ENCODE data around the gene ZNF154. TPM values are rescaled to one million over a fixed set of nuclear protein-coding genes. Genes with fewer than 3 reads are reported as not detected.
A peak's percentile ranks its signal among the peaks of the same experiment; 100 is the strongest.

ZNF154 gene
- total and polyA plus RNA-seq, 5 donors, result 4.5 to 10.1 (median 7.9) TPM

DNA sequence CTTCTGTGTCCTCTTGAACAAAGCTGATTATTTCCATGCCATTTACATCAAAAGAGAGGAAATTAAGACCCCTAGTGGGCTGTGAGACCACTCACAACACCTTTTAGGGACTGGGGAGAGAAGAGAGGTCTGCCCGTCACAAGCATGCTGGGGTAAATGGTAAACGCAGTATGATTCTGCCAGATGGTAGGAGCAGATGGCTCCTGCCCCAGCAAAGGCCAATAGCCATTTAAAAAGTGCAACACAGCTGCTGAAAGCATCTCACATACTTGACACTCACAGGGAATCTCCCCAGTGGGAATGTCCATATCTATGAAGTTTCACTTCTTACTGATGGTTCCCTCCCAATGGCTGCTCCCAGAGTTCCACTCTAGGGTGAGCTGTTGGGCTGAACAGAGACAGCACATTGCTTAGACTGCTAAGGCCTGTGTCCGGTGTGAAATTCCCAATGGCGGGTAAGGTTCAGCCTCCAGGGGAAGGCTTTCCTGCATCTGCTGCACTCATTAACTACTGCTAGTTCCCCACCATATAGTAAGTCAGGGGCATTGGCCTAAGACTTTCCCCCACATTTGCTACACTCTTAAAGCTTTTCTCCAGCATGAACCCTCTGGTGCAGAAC lies 11.0 kb upstream of the ZNF154 start:
- intact Hi-C loops (cut with DNase I), result no loop called here
- ATAC-seq, result no peak
- no peak overlapping the region for H3K4me3 ChIP-seq (ENCODE audit: low read length)
- no peak overlapping the region for H3K27ac ChIP-seq (ENCODE audit: low read length)
- no peaks in the 10 kb centered on the region for H3K4me1 ChIP-seq (ENCODE audit: control insufficient read depth, insufficient read depth, low read length)
- no peak for DNase-seq
- H3K27me3 ChIP-seq (ENCODE audit: control insufficient read depth, insufficient read depth), result no peaks in the 10 kb centered on the region
- 87% methylated on average over 4 of the region's 4 CpGs for WGBS
- H3K9me3 ChIP-seq (ENCODE audit: control insufficient read depth, low read length), result peaks cover 14% of the 10 kb centered on the region

DNA sequence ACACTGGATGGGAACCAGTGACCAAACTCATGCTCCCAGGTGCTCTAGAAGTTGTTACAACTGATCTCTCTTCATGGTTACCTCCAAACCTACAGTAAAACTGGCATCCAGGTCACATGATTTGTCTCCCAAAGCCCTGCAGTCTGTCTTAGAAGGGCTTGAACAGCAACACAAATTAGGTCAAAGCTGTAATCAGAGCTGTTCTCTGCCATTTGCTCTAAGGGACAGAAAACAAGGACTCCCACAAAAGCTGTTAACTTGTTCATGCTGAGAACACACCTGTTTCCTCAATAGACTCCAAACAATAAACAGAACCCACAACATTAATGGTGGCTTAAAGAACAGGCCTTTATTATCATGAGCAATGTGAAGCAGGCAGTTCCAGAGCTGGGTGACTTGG lies 10.4 kb upstream of the ZNF154 start:
- ATAC-seq, result no peak
- Histone ChIP-seq H3K27ac (ENCODE audit: low read length) (no peak overlapping the region), H3K9me3 (ENCODE audit: control insufficient read depth, low read length) (peaks cover 14% of the 10 kb centered on the region), H3K4me1 (ENCODE audit: control insufficient read depth, insufficient read depth, low read length) (no peaks in the 10 kb centered on the region), H3K27me3 (ENCODE audit: control insufficient read depth, insufficient read depth) (no peaks in the 10 kb centered on the region), H3K4me3 (ENCODE audit: low read length) (no peak overlapping the region)
- intact Hi-C loops (cut with DNase I), result no loop called here
- no peak for DNase-seq

DNA sequence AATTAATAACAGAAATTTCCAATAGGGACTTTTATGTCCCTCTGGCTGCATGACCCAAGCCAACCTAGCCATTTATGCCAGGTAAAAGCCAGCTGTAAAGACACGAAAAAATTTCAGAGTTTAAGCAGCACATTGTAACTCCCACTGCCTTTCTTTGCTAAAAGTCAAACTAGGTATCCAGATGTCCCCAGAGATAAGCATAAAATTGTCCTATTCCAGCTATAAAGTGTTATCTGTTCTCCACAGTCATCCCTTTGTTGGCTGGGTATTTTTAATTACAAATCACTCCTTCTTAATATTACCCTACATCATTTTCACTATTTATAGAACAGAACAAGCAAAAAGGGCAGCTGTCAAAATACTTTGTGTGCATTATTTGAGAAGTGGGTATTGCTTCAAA lies 3.2 kb upstream of the ZNF154 start:
- Histone ChIP-seq H3K27ac (ENCODE audit: low read length) (no peak overlapping the region), H3K9me3 (ENCODE audit: control insufficient read depth, low read length) (no peaks in the 10 kb centered on the region), H3K27me3 (ENCODE audit: control insufficient read depth, insufficient read depth) (no peaks in the 10 kb centered on the region), H3K4me1 (ENCODE audit: control insufficient read depth, insufficient read depth, low read length) (no peaks in the 10 kb centered on the region), H3K4me3 (ENCODE audit: low read length) (no peak overlapping the region)
- no peak for ATAC-seq
- intact Hi-C loops (cut with DNase I), result no loop called here
- no peak for DNase-seq
- 58% methylated on average over 1 of the region's 1 CpG for WGBS

DNA sequence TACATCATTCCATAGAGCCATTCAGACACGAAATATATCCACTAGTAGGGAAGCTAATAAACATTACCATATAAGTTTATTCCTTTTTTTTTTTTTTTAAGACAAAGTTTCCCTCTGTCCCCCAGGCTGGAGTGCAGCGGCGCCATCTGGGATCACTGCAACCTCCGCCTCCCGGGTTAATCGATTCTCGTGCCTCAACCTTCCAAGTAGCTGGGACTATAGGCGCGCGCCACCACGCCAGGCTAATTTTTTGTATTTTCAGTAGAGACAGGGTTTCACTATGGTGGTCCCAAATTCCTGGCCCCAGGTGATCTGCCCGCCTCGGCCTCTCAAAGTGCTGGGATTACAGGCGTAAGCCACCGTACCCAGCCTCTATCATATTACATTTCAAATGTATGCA lies 612 bp upstream of the ZNF154 start:
- H3K27ac ChIP-seq (ENCODE audit: low read length), result no peak overlapping the region
- peak overlapping the region; percentile 45 for H3K4me3 ChIP-seq (ENCODE audit: low read length)
- WGBS, result 61% methylated on average over 15 of the region's 15 CpGs
- DNase-seq (no peak), ATAC-seq (no peak)
- intact Hi-C loops (cut with DNase I), result no loop called here
- H3K27me3 ChIP-seq (ENCODE audit: control insufficient read depth, insufficient read depth), result no peaks in the 10 kb centered on the region
- no peaks in the 10 kb centered on the region for H3K4me1 ChIP-seq (ENCODE audit: control insufficient read depth, insufficient read depth, low read length)
- H3K9me3 ChIP-seq (ENCODE audit: control insufficient read depth, low read length), result peaks cover 2% of the 10 kb centered on the region

DNA sequence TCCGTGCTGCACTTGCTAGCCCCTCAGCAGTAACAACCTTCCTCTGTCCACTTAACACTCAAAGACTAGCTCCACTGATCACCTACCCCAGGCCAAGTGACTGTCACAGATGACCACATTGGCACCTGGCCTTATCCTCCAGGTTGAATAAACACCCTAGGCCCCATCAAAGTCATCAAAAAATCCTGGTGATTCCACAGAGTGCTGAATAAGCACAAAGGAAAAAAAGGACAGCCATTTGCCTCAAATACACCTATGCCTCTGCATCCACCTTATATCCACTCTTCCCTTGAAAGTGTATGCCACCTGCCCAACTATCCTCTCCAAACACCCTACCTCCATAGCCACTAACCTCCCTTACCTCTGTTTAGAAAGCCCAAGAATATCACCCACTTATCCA lies 2.7 kb downstream of the ZNF154 start:
- H3K4me1 ChIP-seq (ENCODE audit: control insufficient read depth, insufficient read depth, low read length), result no peaks in the 10 kb centered on the region
- peaks cover 13% of the 10 kb centered on the region for H3K9me3 ChIP-seq (ENCODE audit: control insufficient read depth, low read length)
- no peak overlapping the region for H3K4me3 ChIP-seq (ENCODE audit: low read length)
- ATAC-seq, result no peak
- WGBS, result 91% methylated on average over 1 of the region's 1 CpG
- intact Hi-C loops (cut with DNase I), result no loop called here
- no peak for DNase-seq
- H3K27ac ChIP-seq (ENCODE audit: low read length), result no peak overlapping the region
- no peaks in the 10 kb centered on the region for H3K27me3 ChIP-seq (ENCODE audit: control insufficient read depth, insufficient read depth)

DNA sequence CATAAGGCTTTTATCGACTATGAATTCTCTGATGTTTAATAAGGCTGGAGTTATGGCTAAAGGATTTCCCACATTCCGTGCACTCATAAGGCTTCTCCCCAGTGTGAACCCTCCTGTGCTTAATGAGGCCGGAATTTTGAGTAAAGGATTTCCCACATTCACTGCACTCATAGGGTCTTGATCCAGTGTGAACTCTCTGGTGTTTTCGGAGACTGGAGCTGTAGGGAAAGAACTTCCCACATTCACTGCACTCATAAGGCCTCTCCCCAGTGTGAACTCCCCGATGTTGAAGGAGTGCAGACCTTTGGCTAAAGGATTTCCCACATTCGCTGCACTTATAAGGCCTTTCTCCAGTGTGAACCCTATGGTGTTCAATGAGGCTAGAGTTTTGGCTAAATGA lies 7.4 kb downstream of the ZNF154 start:
- Histone ChIP-seq H3K4me1 (ENCODE audit: control insufficient read depth, insufficient read depth, low read length) (no peaks in the 10 kb centered on the region), H3K4me3 (ENCODE audit: low read length) (no peak overlapping the region), H3K9me3 (ENCODE audit: control insufficient read depth, low read length) (peaks cover 14% of the 10 kb centered on the region), H3K27ac (ENCODE audit: low read length) (no peak overlapping the region), H3K27me3 (ENCODE audit: control insufficient read depth, insufficient read depth) (no peaks in the 10 kb centered on the region)
- WGBS, result 98% methylated on average over 6 of the region's 6 CpGs
- ATAC-seq (no peak), DNase-seq (no peak)
- intact Hi-C loops (cut with DNase I), result no loop called here

DNA sequence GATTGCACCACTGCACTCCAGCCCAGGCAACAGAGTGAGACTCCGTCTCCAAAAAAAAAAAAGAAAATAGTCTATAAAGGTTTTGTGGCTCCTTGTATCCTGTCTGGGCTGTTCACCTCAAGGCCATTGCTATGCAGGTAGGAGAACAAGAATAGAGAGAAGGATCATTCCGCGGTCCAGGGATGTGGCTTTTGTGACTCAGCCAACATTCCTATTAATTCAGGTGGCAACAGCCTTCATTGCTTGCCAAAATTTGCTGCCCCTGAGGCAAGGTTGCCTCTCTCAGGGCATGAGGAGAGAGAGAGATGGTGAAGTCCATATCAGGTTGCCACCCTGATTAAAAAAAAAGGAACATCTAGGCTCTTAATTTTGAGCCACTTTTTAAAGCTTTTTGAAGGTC lies 19.3 kb downstream of the ZNF154 start:
- no peaks in the 10 kb centered on the region for H3K27me3 ChIP-seq (ENCODE audit: control insufficient read depth, insufficient read depth)
- H3K9me3 ChIP-seq (ENCODE audit: control insufficient read depth, low read length), result peaks cover 25% of the 10 kb centered on the region
- intact Hi-C loops (cut with DNase I), result no loop called here
- no peak overlapping the region for H3K4me3 ChIP-seq (ENCODE audit: low read length)
- no peaks in the 10 kb centered on the region for H3K4me1 ChIP-seq (ENCODE audit: control insufficient read depth, insufficient read depth, low read length)
- H3K27ac ChIP-seq (ENCODE audit: low read length), result no peak overlapping the region
- DNase-seq (no peak), ATAC-seq (no peak)
- WGBS, result 97% methylated on average over 3 of the region's 3 CpGs

DNA sequence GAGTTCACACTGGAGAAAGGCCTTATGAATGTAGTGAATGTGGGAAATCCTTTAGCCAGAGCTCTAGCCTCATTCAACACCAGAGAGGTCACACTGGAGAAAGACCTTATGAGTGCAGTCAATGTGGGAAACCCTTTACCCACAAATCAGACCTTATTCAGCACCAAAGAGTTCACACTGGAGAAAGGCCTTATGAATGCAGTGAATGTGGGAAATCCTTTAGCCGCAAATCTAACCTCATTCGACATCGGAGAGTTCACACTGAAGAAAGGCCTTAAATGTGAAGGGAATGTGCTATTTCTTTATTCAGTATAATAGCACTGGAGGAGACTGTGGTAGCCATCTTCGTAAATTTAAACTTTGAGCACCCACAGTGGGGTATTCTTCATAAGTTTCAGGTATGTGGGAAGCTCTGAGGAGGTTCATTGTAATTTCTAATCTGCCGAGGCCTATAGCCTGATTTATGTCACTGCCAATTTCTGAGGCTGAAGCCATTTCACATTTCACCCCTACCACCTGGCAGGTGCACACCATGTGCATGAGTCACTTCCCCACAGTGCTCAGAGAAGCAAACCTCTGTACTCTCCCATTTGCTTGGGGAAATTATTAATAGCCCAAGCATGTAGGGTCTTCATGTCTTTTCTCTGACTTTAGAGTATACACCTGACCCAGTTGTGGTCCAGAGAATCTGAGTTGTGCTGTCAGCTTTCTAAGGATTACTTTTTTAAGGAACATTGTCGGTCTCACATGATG lies 20.8 kb downstream of the ZNF154 start:
- Histone ChIP-seq H3K9me3 (ENCODE audit: control insufficient read depth, low read length) (peaks cover 29% of the 10 kb centered on the region), H3K4me1 (ENCODE audit: control insufficient read depth, insufficient read depth, low read length) (no peaks in the 10 kb centered on the region), H3K4me3 (ENCODE audit: low read length) (no peak overlapping the region), H3K27me3 (ENCODE audit: control insufficient read depth, insufficient read depth) (no peaks in the 10 kb centered on the region), H3K27ac (ENCODE audit: low read length) (no peak overlapping the region)
- DNase-seq, result no peak
- intact Hi-C loops (cut with DNase I), result no loop called here
- ATAC-seq, result no peak
- WGBS, result 97% methylated on average over 6 of the region's 6 CpGs

DNA sequence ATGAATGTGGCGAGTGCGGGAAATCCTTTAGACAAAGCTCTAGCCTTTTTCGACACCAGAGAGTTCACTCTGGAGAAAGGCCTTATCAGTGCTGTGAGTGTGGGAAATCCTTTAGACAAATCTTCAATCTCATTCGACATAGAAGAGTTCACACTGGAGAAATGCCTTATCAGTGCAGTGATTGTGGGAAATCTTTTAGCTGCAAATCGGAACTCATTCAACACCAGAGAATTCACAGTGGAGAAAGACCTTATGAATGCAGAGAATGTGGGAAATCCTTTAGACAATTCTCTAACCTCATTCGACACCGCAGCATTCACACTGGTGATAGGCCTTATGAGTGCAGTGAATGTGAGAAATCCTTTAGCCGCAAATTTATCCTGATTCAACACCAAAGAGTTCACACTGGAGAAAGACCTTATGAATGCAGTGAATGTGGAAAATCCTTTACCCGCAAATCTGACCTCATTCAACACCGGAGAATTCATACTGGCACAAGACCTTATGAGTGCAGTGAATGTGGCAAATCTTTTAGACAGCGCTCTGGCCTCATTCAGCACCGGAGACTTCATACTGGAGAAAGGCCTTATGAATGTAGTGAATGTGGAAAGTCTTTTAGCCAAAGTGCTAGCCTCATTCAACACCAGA lies 21.5 kb downstream of the ZNF154 start:
- H3K9me3 ChIP-seq (ENCODE audit: control insufficient read depth, low read length), result peaks cover 29% of the 10 kb centered on the region
- peaks cover 6% of the 10 kb centered on the region for H3K4me1 ChIP-seq (ENCODE audit: control insufficient read depth, insufficient read depth, low read length)
- intact Hi-C loops (cut with DNase I), result no loop called here
- no peak overlapping the region for H3K27ac ChIP-seq (ENCODE audit: low read length)
- H3K27me3 ChIP-seq (ENCODE audit: control insufficient read depth, insufficient read depth), result no peaks in the 10 kb centered on the region
- H3K4me3 ChIP-seq (ENCODE audit: low read length), result no peak overlapping the region
- DNase-seq (no peak), ATAC-seq (no peak)
- 98% methylated on average over 12 of the region's 12 CpGs for WGBS

DNA sequence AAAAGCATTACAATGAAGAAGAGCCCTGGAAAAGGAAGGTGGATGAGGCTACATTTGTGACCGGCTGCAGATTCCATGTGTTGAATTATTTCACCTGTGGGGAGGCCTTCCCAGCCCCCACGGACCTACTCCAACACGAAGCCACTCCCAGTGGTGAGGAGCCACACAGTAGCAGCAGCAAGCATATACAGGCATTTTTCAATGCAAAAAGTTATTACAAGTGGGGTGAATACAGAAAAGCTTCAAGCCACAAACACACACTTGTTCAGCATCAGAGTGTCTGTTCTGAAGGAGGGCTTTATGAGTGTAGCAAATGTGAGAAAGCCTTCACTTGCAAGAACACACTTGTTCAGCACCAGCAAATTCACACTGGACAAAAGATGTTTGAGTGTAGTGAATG lies 22.3 kb downstream of the ZNF154 start:
- no peak for ATAC-seq
- H3K4me1 ChIP-seq (ENCODE audit: control insufficient read depth, insufficient read depth, low read length), result peaks cover 8% of the 10 kb centered on the region
- intact Hi-C loops (cut with DNase I), result no loop called here
- WGBS, result 98% methylated on average over 3 of the region's 3 CpGs
- no peaks in the 10 kb centered on the region for H3K27me3 ChIP-seq (ENCODE audit: control insufficient read depth, insufficient read depth)
- H3K9me3 ChIP-seq (ENCODE audit: control insufficient read depth, low read length), result peaks cover 29% of the 10 kb centered on the region
- no peak for DNase-seq
- H3K27ac ChIP-seq (ENCODE audit: low read length), result no peak overlapping the region
- no peak overlapping the region for H3K4me3 ChIP-seq (ENCODE audit: low read length)

DNA sequence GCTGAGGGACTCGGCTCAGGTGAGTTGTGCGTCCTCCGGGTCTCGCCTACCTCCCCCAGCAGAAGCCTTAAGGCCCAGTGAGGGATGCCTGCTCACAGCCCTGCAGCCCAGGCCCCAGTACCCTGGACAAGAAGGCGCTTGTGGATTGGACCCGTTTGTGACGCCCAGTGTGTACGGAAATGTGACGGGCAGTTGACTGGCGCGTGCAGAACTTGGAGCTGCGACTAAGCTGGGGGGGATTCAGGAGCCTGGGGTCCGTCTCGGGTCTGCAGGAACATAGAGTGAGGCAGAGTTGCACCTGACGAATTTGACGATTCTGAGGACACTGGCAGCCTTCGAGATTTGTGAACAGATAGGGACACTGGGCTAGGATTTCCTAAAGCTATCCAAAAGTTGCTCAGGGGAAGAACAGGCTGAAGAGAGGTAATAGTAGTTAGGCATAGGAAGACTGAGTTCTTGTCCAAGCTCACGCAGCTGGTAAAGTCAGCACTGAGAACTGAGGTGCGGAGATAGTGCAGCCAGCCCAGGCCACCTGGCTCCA lies 26.7 kb downstream of the ZNF154 start:
- H3K27ac ChIP-seq (ENCODE audit: low read length), result no peak overlapping the region

More for the DNA sequence above, 26.7 kb downstream of the ZNF154 start:
- no peak for ATAC-seq
- peaks cover 22% of the 10 kb centered on the region for H3K9me3 ChIP-seq (ENCODE audit: control insufficient read depth, low read length)
- peak overlapping the region; percentile 96 for H3K4me3 ChIP-seq (ENCODE audit: low read length)
- no peaks in the 10 kb centered on the region for H3K27me3 ChIP-seq (ENCODE audit: control insufficient read depth, insufficient read depth)
- no peak for DNase-seq
- peaks cover 8% of the 10 kb centered on the region for H3K4me1 ChIP-seq (ENCODE audit: control insufficient read depth, insufficient read depth, low read length)
- intact Hi-C loops (cut with DNase I), result no loop called here
- 3% methylated on average over 19 of the region's 19 CpGs for WGBS
